Progenitor cell of endocrine pancreas (in vitro differentiated cells): ENCODE measurements around the gene CALML5. TPM values are rescaled to one million over a fixed set of nuclear protein-coding genes. Genes with fewer than 3 reads are reported as not detected.

Experiments
- DNase-seq: peaks from one replicate; pipeline ENCODE4 v3.0.0; 2021; ENCODE audit warnings: low spot score; ENCODE audit not compliant: unreplicated experiment
- H3K27ac Mint-ChIP-seq: 2 replicates; pipeline ENCODE4 v1.8.0; 2021; ENCODE audit warnings: mild to moderate bottlenecking, moderate library complexity, mixed read lengths
- H3K27me3 Mint-ChIP-seq: 2 replicates; pipeline ENCODE4 v1.8.0; 2021; ENCODE audit warnings: mixed read lengths
- H3K36me3 Mint-ChIP-seq: 2 replicates; pipeline ENCODE4 v1.8.0; 2022; ENCODE audit warnings: mixed read lengths; ENCODE audit not compliant: insufficient read depth
- H3K4me1 Mint-ChIP-seq: 2 replicates; pipeline ENCODE4 v1.8.0; 2021; ENCODE audit warnings: low read depth, mixed read lengths
- H3K4me3 Mint-ChIP-seq: 2 replicates; pipeline ENCODE4 v1.8.0; 2021; ENCODE audit warnings: low read depth, mild to moderate bottlenecking, moderate library complexity, mixed read lengths
- H3K9me3 Mint-ChIP-seq: 2 replicates; pipeline ENCODE4 v1.8.0; 2021; ENCODE audit warnings: low read depth, mixed read lengths
- CTCF ChIP-seq: fragments of 200-600 bp; sonication (generic); IDR thresholded peaks from one replicate; pipeline ENCODE4 v1.5.0; 2021; ENCODE audit warnings: antibody characterized with exemption, mild to moderate bottlenecking; ENCODE audit not compliant: unreplicated experiment
- total RNA-seq: library from RNA; stranded (reverse); gene quantifications from 2 replicates; pipeline ENCODE4 v1.2.1, GENCODE V29; 2021

The CALML5 gene
- total RNA-seq, 1 donor from 2014 or later = not detected

DNA sequence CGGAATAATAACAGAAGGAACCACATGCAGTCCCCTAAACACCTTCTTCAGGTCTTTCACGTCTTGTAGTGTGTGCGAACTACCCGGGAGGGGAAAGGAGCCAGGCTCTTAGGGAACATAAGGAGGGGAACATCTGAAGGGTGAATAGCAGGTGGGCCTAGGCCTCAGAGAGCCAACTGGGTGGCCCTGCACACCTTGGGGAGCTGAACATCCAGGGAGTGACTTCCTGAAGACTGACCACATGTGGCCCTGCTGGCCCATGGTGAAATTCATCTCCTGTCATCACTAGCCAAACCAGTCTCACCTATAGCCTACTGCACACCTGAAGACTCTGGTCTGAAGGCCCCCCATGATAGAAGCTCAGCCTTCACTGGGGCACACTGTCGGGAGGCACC, 31.0 kb upstream of the CALML5 start:
- Mint-ChIP-seq H3K4me3 (no peak overlapping the region), H3K36me3 (no peaks in the 10 kb centered on the region), H3K4me1 (peaks cover 12% of the 10 kb centered on the region), H3K9me3 (no peaks in the 10 kb centered on the region), H3K27me3 (peaks cover 4% of the 10 kb centered on the region), H3K27ac (no peak overlapping the region)
- TF ChIP-seq CTCF = no peak
- no peak for DNase-seq

- no peak for DNase-seq
- Mint-ChIP-seq H3K9me3 (no peaks in the 10 kb centered on the region), H3K27me3 (peaks cover 4% of the 10 kb centered on the region), H3K4me1 (peaks cover 12% of the 10 kb centered on the region), H3K36me3 (no peaks in the 10 kb centered on the region), H3K27ac (no peak overlapping the region), H3K4me3 (no peak overlapping the region)
- TF ChIP-seq CTCF = no peak
Observed at GRCh38 chr10:5529702-5530411, 30.5 kb upstream of the CALML5 start.

GRCh38 chr10:5528989-5529701, 29.8 kb upstream of the CALML5 start:
- Mint-ChIP-seq H3K27me3 (peaks cover 6% of the 10 kb centered on the region), H3K36me3 (no peaks in the 10 kb centered on the region), H3K27ac (no peak overlapping the region), H3K9me3 (no peaks in the 10 kb centered on the region), H3K4me3 (no peak overlapping the region), H3K4me1 (peaks cover 10% of the 10 kb centered on the region)
- no peak for TF ChIP-seq CTCF
- DNase-seq = no peak

DNA sequence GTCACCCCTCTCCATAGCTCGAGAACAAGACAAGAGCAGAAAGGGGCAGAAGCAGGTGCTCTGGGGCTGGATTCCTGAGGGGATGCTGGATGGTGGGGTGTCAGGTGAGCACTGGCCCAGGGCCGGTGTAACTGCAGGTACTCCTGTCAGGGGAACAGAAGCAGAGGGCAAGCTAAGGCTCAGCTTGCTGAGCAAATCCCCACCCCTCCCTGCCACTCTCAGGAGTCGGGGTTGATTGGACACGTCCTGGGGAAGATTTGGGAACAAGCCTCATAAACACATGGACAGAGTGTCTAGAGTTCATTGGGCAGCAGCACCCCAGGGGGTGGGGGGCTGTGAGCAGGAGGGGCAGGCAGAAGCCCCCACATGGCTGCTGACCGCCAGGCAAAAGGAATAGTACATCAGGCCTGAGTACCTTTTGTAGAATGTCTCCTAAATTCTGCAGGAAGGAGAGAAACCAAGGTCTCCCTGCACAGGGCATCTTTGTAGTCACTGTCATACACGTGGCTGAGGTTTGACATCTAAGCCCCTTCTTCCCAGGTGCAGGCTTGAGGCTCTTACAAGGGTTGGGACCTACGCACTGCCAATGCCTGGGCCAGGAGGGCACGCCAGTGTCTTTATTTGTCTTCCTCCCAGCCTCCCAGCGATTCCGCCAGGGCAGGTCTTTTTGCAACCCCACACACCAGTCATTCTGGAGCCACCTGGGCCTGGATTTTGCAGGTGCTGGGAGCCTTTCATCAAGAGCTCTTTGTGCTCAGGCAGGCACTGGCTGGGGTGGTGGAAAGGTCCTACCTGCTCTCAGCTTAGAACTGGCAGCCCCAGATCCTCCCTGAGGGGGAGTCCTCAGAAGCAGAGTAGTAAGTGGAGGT, 28.2 kb upstream of the CALML5 start:
- no peak for TF ChIP-seq CTCF
- DNase-seq = no peak
- no peaks in the 10 kb centered on the region for H3K36me3 Mint-ChIP-seq
- peak overlapping the region; percentile 62 for H3K27ac Mint-ChIP-seq
- peaks cover 11% of the 10 kb centered on the region for H3K4me1 Mint-ChIP-seq
- H3K4me3 Mint-ChIP-seq = no peak overlapping the region
- H3K9me3 Mint-ChIP-seq = no peaks in the 10 kb centered on the region
- peaks cover 3% of the 10 kb centered on the region for H3K27me3 Mint-ChIP-seq

- Mint-ChIP-seq H3K36me3 (no peaks in the 10 kb centered on the region), H3K27ac (peak overlapping the region; percentile 62), H3K27me3 (peaks cover 3% of the 10 kb centered on the region), H3K4me1 (peaks cover 11% of the 10 kb centered on the region), H3K9me3 (no peaks in the 10 kb centered on the region), H3K4me3 (no peak overlapping the region)
- DNase-seq = no peak
- TF ChIP-seq CTCF = no peak
Observed at GRCh38 chr10:5526691-5527331, 27.4 kb upstream of the CALML5 start.
